Activated CD8-positive, alpha-beta memory T cell treated with anti-CD3 and anti-CD28 coated beads, Interleukin-2, amount 50 U/mL, for 1 hour (primary cell): ENCODE data around the gene ERCC1.
"Not testable (repeated sequence)": the region's sequence is repeated elsewhere in the genome, so short reads cannot be mapped to it uniquely, and the experiment has no call there.

Source experiments
- DNase-seq: peaks from one replicate; pipeline ENCODE4 v3.0.0-alpha.2; 2020; ENCODE audit errors: extremely low read depth

Gene ERCC1

GRCh38 chr19:45429896-45430295, 6.2 kb upstream of the ERCC1 start:
- DNase-seq = not testable (repeated sequence)

- DNase-seq = no peak
These were observed 4.9 kb upstream of the ERCC1 start for GRCh38 chr19:45428384-45429231.

GRCh38 chr19:45424191-45425058, 708 bp upstream of the ERCC1 start:
- no peak for DNase-seq

GRCh38 chr19:45423033-45423588, 606 bp downstream of the ERCC1 start:
- DNase-seq = no peak

- DNase-seq = no peak
These were observed 1.7 kb downstream of the ERCC1 start for GRCh38 chr19:45421947-45422498.

GRCh38 chr19:45420871-45421270, 2.8 kb downstream of the ERCC1 start:
- DNase-seq = no peak

- DNase-seq = no peak
These were observed 3.4 kb downstream of the ERCC1 start for GRCh38 chr19:45420356-45420755.

- DNase-seq = no peak
These were observed 3.8 kb downstream of the ERCC1 start for GRCh38 chr19:45419895-45420294.

GRCh38 chr19:45419396-45419795, 4.3 kb downstream of the ERCC1 start:
- no peak for DNase-seq

- DNase-seq = no peak
These were observed 4.9 kb downstream of the ERCC1 start for GRCh38 chr19:45418802-45419201.

GRCh38 chr19:45417151-45417550, 6.6 kb downstream of the ERCC1 start:
- DNase-seq = no peak

GRCh38 chr19:45414468-45414867, 9.2 kb downstream of the ERCC1 start:
- DNase-seq = no peak

GRCh38 chr19:45413497-45413896, 10.2 kb downstream of the ERCC1 start:
- DNase-seq = no peak

- not testable (repeated sequence) for DNase-seq
These were observed 13.4 kb downstream of the ERCC1 start for GRCh38 chr19:45410330-45410729.

- no peak for DNase-seq
These were observed 14.2 kb downstream of the ERCC1 start for GRCh38 chr19:45409557-45409920.

- DNase-seq = no peak
These were observed 14.7 kb downstream of the ERCC1 start for GRCh38 chr19:45408830-45409556.

GRCh38 chr19:45408121-45408520, 15.6 kb downstream of the ERCC1 start:
- DNase-seq = no peak

GRCh38 chr19:45407585-45407984, 16.1 kb downstream of the ERCC1 start:
- DNase-seq = not testable (repeated sequence)

GRCh38 chr19:45407091-45407375, 16.7 kb downstream of the ERCC1 start:
- no peak for DNase-seq

- peak; percentile 51 for DNase-seq
These were observed 17.3 kb downstream of the ERCC1 start, which contains the start of gene POLR1G for GRCh38 chr19:45406226-45407090. POLR1G (plus strand) TSS chr19:45406644; CDS start chr19:45406697, 53 bp downstream.
